Activated CD8-positive, alpha-beta T cell treated with anti-CD3 and anti-CD28 coated beads for 36 hours (primary cell): Measurements from ENCODE around the gene MT1B. TPM values are rescaled to one million over a fixed set of nuclear protein-coding genes. Genes with fewer than 3 reads are reported as not detected.
A peak's percentile ranks its signal among the peaks of the same experiment; 100 is the strongest.

Experiments
- ATAC-seq: fragments of 200-7000 bp; cut with Tn5 transposase; one replicate; pipeline ENCODE4 v1.10.0; 2021; ENCODE audit warnings: mild to moderate bottlenecking, moderate library complexity
- CTCF ChIA-PET: fragments of 350-600 bp; sonication (Branson Sonifier 250); formaldehyde crosslinking; loops from one replicate; lab custom pipeline; 2021; ENCODE audit warnings: antibody characterized with exemption; lab: Charles Lee
- POLR2A ChIA-PET: fragments of 350-600 bp; sonication (Branson Sonifier 250); formaldehyde crosslinking; loops from one replicate; lab custom pipeline; 2021; ENCODE audit warnings: antibody characterized with exemption; lab: Charles Lee
- DNase-seq: peaks from one replicate; pipeline ENCODE4 v3.0.0-alpha.2; 2020
- H3K27ac Mint-ChIP-seq: one replicate; pipeline ENCODE4 v1.8.0; 2021; ENCODE audit warnings: mild to moderate bottlenecking, mixed read lengths
- H3K27me3 Mint-ChIP-seq: one replicate; pipeline ENCODE4 v1.8.0; 2021; ENCODE audit warnings: mixed read lengths
- H3K36me3 Mint-ChIP-seq: one replicate; pipeline ENCODE4 v1.8.0; 2021; ENCODE audit warnings: low read depth, mixed read lengths
- H3K4me1 Mint-ChIP-seq: one replicate; pipeline ENCODE4 v1.8.0; 2021; ENCODE audit warnings: low read depth, mixed read lengths
- H3K4me3 Mint-ChIP-seq: one replicate; pipeline ENCODE4 v1.8.0; 2021; ENCODE audit warnings: mild to moderate bottlenecking, moderate library complexity, mixed read lengths
- H3K9me3 Mint-ChIP-seq: one replicate; pipeline ENCODE4 v1.8.0; 2021; ENCODE audit warnings: mixed read lengths
- CTCF ChIP-seq: fragments of 200-600 bp; IDR thresholded peaks from one replicate; pipeline ENCODE4 v1.8.0; 2022; ENCODE audit warnings: antibody characterized with exemption, mild to moderate bottlenecking
- intact Hi-C: fragments of 100-400 bp; cut with micrococcal nuclease; formaldehyde crosslinking; loops from one replicate; pipeline ENCODE4 v1.10.0; 2022
- total RNA-seq, 2 experiments: library from RNA; stranded (reverse); gene quantifications; one replicate each; pipeline ENCODE4 v1.2.3, GENCODE V29; 2021

Gene MT1B
- total RNA-seq, 2 experiments from 2014 or later, result not detected

- intact Hi-C loops, result no loop called here
- Mint-ChIP-seq H3K9me3 (no peaks in the 10 kb centered on the region), H3K27me3 (peaks cover 22% of the 10 kb centered on the region), H3K4me3 (no peak overlapping the region), H3K27ac (no peak overlapping the region), H3K4me1 (peaks cover 15% of the 10 kb centered on the region), H3K36me3 (no peaks in the 10 kb centered on the region)
- DNase-seq (no peak), ATAC-seq (no peak)
- CTCF ChIA-PET, result interaction anchor here (1.0 to 1.9 kb wide), 5 partner anchors 17 to 32 kb away, joined by 3 to 5 read pairs (median 4); no protein-coding TSS in a partner anchor
- POLR2A ChIA-PET, result interaction anchor here (0.6 to 0.9 kb wide), 3 partner anchors 14 to 366 kb away, joined by 3 to 6 read pairs (median 3); no protein-coding TSS in a partner anchor
- TF ChIP-seq CTCF, result no peak
Observed at GRCh38 chr16:56623637-56624036, 28.0 kb upstream of the MT1B start.

GRCh38 chr16:56625140-56625942 is 26.3 kb upstream of the MT1B start, which contains the start of gene MT1E:
Gene MT1E (plus strand): TSS chr16:56625781. CDS start chr16:56625852, 71 bp downstream.
- intact Hi-C loops, result no loop called here
- Mint-ChIP-seq H3K4me3 (peak within 1 kb of the TSS; percentile 78), H3K36me3 (no peaks in the 10 kb centered on the region), H3K9me3 (no peaks in the 10 kb centered on the region), H3K4me1 (peaks cover 15% of the 10 kb centered on the region), H3K27ac (peak within 1 kb of the TSS; percentile 69), H3K27me3 (peaks cover 25% of the 10 kb centered on the region)
- ATAC-seq (peak; percentile 92), DNase-seq (peak; percentile 74)
- POLR2A ChIA-PET, result interaction anchor here (0.6 to 1.9 kb wide), 6 partner anchors 11 to 32 kb away, joined by 3 to 9 read pairs (median 3); no protein-coding TSS in a partner anchor
- CTCF ChIA-PET, result interaction anchor here (0.6 to 1.5 kb wide), 8 partner anchors 8 to 92 kb away, joined by 3 to 8 read pairs (median 3); no protein-coding TSS in a partner anchor
- no peak for TF ChIP-seq CTCF

GRCh38 chr16:56625943-56626654 is 25.6 kb upstream of the MT1B start:
- Mint-ChIP-seq H3K27ac (peak overlapping the region; percentile 69), H3K9me3 (no peaks in the 10 kb centered on the region), H3K4me3 (peak overlapping the region; percentile 78), H3K27me3 (peaks cover 25% of the 10 kb centered on the region), H3K4me1 (peaks cover 15% of the 10 kb centered on the region), H3K36me3 (no peaks in the 10 kb centered on the region)
- ATAC-seq, result peak; percentile 31
- TF ChIP-seq CTCF, result no peak
- CTCF ChIA-PET, result interaction anchor here (0.8 to 1.5 kb wide), 7 partner anchors 9 to 76 kb away, joined by 3 to 8 read pairs (median 3); no protein-coding TSS in a partner anchor
- no peak for DNase-seq
- POLR2A ChIA-PET, result interaction anchor here (0.6 to 1.9 kb wide), 6 partner anchors 12 to 31 kb away, joined by 3 to 9 read pairs (median 3); no protein-coding TSS in a partner anchor
- intact Hi-C loops, result no loop called here

GRCh38 chr16:56626685-56627084 is 25.0 kb upstream of the MT1B start:
- DNase-seq, result no peak
- H3K27ac Mint-ChIP-seq, result no peak overlapping the region
- intact Hi-C loops, result no loop called here
- H3K9me3 Mint-ChIP-seq, result no peaks in the 10 kb centered on the region
- no peaks in the 10 kb centered on the region for H3K36me3 Mint-ChIP-seq
- H3K4me1 Mint-ChIP-seq, result peaks cover 16% of the 10 kb centered on the region
- CTCF ChIA-PET, result no interaction called here
- peak overlapping the region; percentile 78 for H3K4me3 Mint-ChIP-seq
- no peak for TF ChIP-seq CTCF
- H3K27me3 Mint-ChIP-seq, result peaks cover 31% of the 10 kb centered on the region
- POLR2A ChIA-PET, result interaction anchor here (1.6 to 1.9 kb wide), 3 partner anchors 12 to 15 kb away, joined by 3 to 9 read pairs (median 5); no protein-coding TSS in a partner anchor
- ATAC-seq, result no peak
